GM18519 (cell line): Measurements from ENCODE around the gene USP47.

Experiments used
- ATAC-seq: cut with Tn5 transposase; IDR thresholded peaks from one replicate; pipeline ENCODE4 v1.9.1; 2021; ENCODE audit warnings: mild to moderate bottlenecking, moderate library complexity; ENCODE audit not compliant: unreplicated experiment, low FRiP score

The USP47 gene

DNA sequence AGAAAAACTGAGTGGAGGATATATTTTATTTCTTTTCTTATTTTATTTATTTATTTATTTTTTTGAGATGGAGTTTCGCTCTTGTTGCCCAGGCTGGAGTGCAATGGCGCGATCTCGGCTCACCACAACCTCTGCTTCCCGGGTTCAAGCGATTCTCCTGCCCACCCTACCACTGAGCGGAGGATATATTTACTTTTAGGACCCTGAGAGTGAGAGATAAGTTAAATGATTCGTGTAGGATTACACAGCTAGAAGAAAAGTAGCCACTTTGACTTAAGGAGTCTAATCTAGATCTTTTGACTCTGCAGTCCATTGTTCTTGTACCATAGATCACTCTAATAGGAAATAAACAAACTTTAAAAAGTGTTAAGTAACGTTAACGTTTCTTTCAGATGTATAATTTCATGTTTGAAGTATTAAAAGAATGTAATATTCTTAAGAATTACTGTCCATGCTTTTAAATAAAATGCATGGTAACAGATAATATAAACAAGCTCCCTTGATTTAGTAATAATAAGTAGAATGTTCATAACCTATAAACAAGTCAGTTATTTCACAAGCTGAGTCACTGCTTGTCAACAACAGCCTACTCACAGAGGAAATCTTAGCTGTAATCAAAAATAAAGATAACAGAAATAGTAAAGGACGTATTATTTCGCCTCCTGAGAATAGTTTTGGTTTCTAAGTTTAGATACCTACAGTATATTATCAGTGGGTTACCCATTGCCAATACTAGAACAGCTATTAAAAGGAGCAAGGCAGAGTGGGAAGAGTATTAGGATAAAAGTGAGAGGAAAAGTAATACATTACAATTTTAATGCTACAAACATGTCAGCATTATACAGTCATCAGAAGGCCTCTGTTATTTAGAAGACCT is 18.6 kb downstream of the USP47 start:
- no peak for ATAC-seq

- ATAC-seq: no peak
Observed at GRCh38 chr11:11862999-11863398, 21.2 kb downstream of the USP47 start.

- ATAC-seq: no peak
Observed at GRCh38 chr11:11864332-11864731, 22.6 kb downstream of the USP47 start.

DNA sequence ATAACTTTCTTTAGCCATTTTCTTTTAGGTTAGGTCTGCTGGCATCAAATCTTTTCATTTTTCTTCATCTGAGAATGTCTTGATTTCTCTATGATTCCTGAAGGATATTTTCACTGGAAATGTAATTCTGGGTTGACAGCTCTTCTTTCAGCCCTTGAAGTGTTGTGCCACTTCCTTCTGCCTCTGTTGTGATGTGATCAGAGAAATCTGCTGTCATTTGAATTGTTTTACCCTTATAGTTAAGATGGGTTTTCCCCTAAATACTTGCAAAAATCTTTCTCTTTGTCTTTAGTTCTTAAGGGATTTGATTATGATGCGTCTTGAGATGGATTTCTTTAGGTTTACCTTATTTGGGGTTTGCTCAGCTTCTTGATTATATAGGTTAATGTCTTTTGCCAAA is 23.0 kb downstream of the USP47 start:
- ATAC-seq: no peak

DNA sequence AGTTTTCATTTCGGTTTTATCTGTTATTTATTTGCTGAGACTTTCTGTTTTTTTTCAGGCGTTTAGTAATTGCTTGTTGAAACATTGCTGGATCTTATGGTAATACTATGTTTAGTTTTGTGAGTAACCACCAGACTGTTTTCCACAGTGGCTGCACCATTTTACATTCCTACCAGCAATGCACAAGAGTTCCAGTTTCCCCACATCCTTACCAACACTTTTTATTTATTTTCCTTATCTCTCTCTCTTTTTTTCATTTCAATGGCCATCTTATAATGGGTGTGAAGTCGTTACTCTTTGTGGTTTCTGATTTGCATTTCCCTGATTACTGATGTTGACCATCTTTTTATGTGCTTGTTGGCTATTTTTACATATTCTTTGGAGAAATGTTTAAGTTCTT is 23.7 kb downstream of the USP47 start:
- no peak for ATAC-seq

DNA sequence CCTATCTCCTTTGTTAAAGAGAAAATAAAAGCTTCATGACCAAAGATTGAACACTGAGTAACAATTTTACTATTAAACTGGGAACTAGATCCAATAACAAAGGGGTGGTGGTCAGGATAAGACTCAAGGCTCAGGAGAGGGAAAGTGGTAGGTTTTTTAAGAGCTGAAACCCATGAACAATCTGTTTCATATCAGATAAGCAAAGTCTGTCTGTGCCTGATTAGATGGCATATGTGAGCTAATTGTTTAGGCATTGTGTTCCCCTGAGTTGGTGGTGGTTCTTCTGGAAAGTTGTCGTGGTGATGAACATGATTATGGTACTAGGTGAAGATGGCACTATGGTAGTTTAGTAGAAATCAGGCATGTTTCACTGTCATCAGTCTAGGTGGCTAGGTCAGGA is 24.4 kb downstream of the USP47 start:
- no peak for ATAC-seq

- no peak for ATAC-seq
Observed at GRCh38 chr11:11867720-11868119, 25.9 kb downstream of the USP47 start.

- no peak for ATAC-seq
Observed at GRCh38 chr11:11871991-11872401, 30.2 kb downstream of the USP47 start.

DNA sequence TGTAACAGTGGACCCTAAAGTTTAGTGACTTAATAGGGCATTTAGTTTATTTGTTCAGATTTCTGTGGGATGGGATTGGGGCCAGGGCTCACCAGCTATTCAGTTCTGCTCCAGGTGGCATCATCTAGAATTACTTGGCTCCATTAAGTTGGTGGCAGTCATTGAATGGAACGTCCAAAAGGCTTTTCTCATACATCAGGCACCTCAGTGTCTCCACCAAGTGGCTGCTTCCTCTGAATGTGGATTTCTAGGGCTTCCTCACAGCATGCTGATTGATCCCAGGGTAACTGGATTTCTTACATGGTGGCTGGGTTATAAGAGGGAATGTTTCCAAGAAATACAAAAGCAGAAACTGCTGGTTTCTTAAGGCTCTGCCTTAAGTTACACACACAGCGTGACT is 34.7 kb downstream of the USP47 start:
- ATAC-seq: no peak

DNA sequence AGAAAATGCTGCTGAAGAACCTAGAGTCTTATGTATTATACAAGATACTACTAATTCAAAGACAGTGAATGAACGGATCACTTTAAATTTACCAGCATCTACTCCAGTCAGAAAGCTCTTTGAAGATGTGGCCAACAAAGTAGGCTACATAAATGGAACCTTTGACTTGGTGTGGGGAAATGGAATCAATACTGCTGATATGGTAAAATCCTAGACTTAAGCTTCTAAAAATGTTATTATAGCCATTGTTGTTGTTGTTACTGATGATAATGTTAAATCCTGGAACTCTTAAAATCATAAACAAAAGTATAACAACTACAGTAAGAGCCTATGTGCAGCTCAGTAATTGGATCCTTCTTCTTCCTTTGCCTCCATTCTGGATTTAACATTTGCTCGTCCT is 38.4 kb downstream of the USP47 start:
- ATAC-seq: no peak

GRCh38 chr11:11882539-11882938 is 40.8 kb downstream of the USP47 start:
- no peak for ATAC-seq

GRCh38 chr11:11884351-11884750 is 42.6 kb downstream of the USP47 start:
- ATAC-seq: no peak

- ATAC-seq: peak; percentile 89
Observed at GRCh38 chr11:11884774-11885481, 43.2 kb downstream of the USP47 start.

DNA sequence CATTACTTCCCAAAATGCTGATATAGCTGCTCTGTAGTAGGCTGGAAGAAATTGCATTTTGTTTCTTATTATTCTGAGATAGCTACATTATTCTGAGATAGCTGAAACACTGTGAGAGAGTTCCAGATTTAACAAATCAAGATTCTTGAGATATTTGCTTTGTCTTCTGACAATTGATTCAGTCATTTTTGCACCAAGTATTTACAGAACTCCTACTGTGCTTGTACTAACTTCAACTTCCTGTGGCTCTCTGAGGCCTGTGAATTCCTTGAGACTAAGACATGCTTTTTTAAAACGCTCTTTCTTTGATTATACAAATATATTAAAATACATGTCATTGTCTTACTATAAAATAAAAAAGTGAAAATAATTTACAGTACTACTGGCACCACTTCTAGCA is 52.7 kb downstream of the USP47 start:
- ATAC-seq: no peak

- no peak for ATAC-seq
Observed at GRCh38 chr11:11895672-11896071, 53.9 kb downstream of the USP47 start.

DNA sequence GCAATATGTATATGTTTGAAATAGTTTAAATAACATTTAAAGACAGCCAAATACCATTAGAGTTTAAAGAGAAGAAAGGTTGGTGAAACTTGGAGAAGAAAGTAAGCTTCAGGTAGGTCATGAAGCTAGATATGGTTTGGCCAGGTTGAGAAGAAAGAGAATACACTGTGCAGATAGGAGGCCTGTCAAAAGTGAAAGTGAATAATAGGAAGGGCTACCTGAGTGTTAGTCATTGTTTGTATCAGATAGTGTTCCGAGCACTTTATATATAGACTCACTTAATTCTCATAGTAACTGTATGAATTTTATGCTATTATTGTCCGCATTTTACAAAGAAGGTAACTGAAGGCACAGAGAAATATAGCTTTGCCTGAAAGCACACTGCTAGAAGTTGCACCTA is 56.9 kb downstream of the USP47 start:
- ATAC-seq: no peak

DNA sequence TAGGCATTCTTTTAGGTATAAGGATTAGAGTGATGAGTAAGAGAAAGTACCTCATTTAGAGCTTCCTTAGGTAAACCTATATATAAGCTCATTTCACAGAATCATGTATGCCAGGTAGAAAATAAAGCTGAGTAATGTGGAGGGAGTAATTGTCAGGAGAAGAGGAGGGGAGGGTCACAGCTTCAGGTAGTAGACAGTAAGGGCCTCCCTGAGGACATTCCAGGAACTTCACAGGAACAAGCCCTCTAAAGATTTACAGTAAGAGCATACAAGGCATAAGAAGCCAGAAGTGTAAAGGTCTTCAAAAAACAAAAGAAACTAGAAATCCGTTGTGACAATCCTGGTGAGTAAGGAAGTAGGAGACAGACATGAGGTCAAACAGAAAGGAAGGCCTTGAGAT is 57.6 kb downstream of the USP47 start:
- ATAC-seq: no peak

- ATAC-seq: no peak
Observed at GRCh38 chr11:11901929-11902328, 60.2 kb downstream of the USP47 start.

DNA sequence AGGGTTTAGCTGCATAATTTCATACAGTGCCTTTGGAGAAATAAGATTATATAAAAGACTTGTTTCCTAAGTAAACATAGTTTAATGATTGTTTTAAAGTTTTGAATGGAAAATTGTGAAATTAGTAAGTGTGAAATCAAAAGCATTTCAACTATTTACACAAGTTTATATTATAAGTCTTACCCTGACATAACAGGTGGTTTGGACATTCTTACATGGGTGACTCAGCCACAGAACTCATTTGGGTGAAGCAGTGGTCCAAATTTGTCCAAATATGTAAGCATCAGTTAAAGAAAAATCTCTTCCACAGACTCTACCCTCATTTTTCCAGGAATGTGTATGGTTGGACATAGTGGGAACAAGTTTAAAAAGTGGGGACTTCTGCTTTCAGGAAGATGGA is 68.0 kb downstream of the USP47 start:
- no peak for ATAC-seq

GRCh38 chr11:11910541-11910940 is 68.8 kb downstream of the USP47 start:
- no peak for ATAC-seq

- no peak for ATAC-seq
Observed at GRCh38 chr11:11913395-11913794, 71.6 kb downstream of the USP47 start.

DNA sequence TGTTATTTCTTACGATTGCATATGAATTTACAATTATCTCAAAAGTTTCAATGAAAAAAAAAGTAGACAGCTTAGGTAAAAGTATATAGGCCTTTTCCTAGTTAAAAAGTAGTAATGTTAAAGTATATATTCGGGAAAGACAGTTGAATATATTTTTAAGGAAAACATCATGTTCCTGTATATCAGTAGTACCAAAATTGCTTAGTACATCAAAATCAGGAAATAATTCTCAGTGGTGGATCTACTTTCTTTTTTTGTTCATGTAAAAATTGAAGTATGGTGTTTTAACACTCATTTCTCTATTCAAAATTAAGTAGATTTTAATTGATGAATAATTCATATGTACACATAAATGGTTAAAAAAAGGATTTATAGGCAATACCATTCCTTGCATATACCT is 73.9 kb downstream of the USP47 start:
- no peak for ATAC-seq
